H9 (cell line): Measurements from ENCODE around the gene PBX4. TPM values are rescaled to one million over a fixed set of nuclear protein-coding genes. Genes with fewer than 3 reads are reported as not detected.

ENCODE experiments used
- DNase-seq: peaks from one replicate; pipeline ENCODE4 v3.0.0-alpha.2; 2017
- H2AFZ ChIP-seq: one replicate; pipeline ENCODE4 v1.6.1; 2013; ENCODE audit warnings: mild to moderate bottlenecking, low read length, control low read depth, moderate library complexity
- H2AK5ac ChIP-seq: 2 replicates; pipeline ENCODE4 v1.6.1; 2013; ENCODE audit warnings: low read length, control low read depth, mixed read lengths; ENCODE audit not compliant: insufficient read length
- H2BK120ac ChIP-seq: one replicate; pipeline ENCODE4 v1.6.1; 2013; ENCODE audit warnings: low read depth, mild to moderate bottlenecking, low read length, control low read depth, inconsistent platforms; ENCODE audit not compliant: poor library complexity, severe bottlenecking
- H2BK12ac ChIP-seq: 2 replicates; pipeline ENCODE4 v1.6.1; 2013; ENCODE audit warnings: low read length, control low read depth, mixed read lengths, low read depth; ENCODE audit not compliant: insufficient read length
- H2BK15ac ChIP-seq: 2 replicates; pipeline ENCODE4 v1.6.1; 2013; ENCODE audit warnings: low read depth, low read length, control low read depth
- H2BK20ac ChIP-seq: one replicate; pipeline ENCODE4 v1.6.1; 2013; ENCODE audit warnings: low read depth, mild to moderate bottlenecking, low read length, control low read depth, inconsistent platforms; ENCODE audit not compliant: poor library complexity, severe bottlenecking
- H2BK5ac ChIP-seq: 2 replicates; pipeline ENCODE4 v1.6.1; 2013; ENCODE audit warnings: low read length, control low read depth, mixed read lengths; ENCODE audit not compliant: insufficient read length
- H3K14ac ChIP-seq: 2 replicates; pipeline ENCODE4 v1.6.1; 2013; ENCODE audit warnings: low read length, control low read depth; ENCODE audit not compliant: insufficient read depth
- H3K18ac ChIP-seq: 2 replicates; pipeline ENCODE4 v1.6.1; 2013; ENCODE audit warnings: low read depth, mild to moderate bottlenecking, mixed read lengths, low read length, control low read depth; ENCODE audit not compliant: insufficient read length
- H3K23ac ChIP-seq: 2 replicates; pipeline ENCODE4 v1.6.1; 2013; ENCODE audit warnings: low read length, control low read depth, mixed read lengths, low read depth; ENCODE audit not compliant: insufficient read length
- H3K23me2 ChIP-seq: 2 replicates; pipeline ENCODE4 v1.6.1; 2013; ENCODE audit warnings: low read depth, mild to moderate bottlenecking, mixed read lengths, low read length, control low read depth; ENCODE audit not compliant: insufficient read length, poor library complexity, severe bottlenecking
- H3K27ac ChIP-seq: 2 replicates; pipeline ENCODE4 v1.5.1; 2013; ENCODE audit warnings: low read length, control low read depth, mixed read lengths, low read depth; ENCODE audit not compliant: insufficient read length
- H3K27me3 ChIP-seq: 2 replicates; pipeline ENCODE4 v1.6.1; 2013; ENCODE audit warnings: low read length, control low read depth, inconsistent platforms; ENCODE audit not compliant: insufficient read depth
- H3K4ac ChIP-seq: 2 replicates; pipeline ENCODE4 v1.6.1; 2013; ENCODE audit warnings: low read depth, mild to moderate bottlenecking, control low read depth, inconsistent platforms, low read length, moderate library complexity
- H3K4me1 ChIP-seq: 2 replicates; pipeline ENCODE4 v1.6.1; 2013; ENCODE audit warnings: low read length, control low read depth, inconsistent platforms; ENCODE audit not compliant: insufficient read depth
- H3K4me2 ChIP-seq: 2 replicates; pipeline ENCODE4 v1.6.1; 2013; ENCODE audit warnings: low read length, control low read depth, mixed read lengths; ENCODE audit not compliant: insufficient read length, insufficient read depth
- H3K56ac ChIP-seq: 2 replicates; pipeline ENCODE4 v1.6.1; 2013; ENCODE audit warnings: low read depth, mild to moderate bottlenecking, mixed read lengths, low read length, control low read depth; ENCODE audit not compliant: insufficient read length
- H3K79me1 ChIP-seq: 2 replicates; pipeline ENCODE4 v1.6.1; 2013; ENCODE audit warnings: low read depth, mild to moderate bottlenecking, moderate library complexity, low read length, control low read depth, inconsistent platforms; ENCODE audit not compliant: insufficient read depth, poor library complexity, severe bottlenecking
- H3K79me2 ChIP-seq: 2 replicates; pipeline ENCODE4 v1.6.1; 2013; ENCODE audit warnings: low read length, control low read depth, inconsistent platforms; ENCODE audit not compliant: insufficient read depth
- H3K9ac ChIP-seq: 2 replicates; pipeline ENCODE4 v1.6.1; 2013; ENCODE audit warnings: low read length, control low read depth, mixed read lengths; ENCODE audit not compliant: insufficient read length; ENCODE audit errors: extremely low read depth
- H3K9me3 ChIP-seq: one replicate; pipeline ENCODE4 v1.6.1; 2013; ENCODE audit warnings: low read depth, low read length, inconsistent platforms; ENCODE audit not compliant: control insufficient read depth
- H3T11ph ChIP-seq: one replicate; pipeline ENCODE4 v1.6.1; 2013; ENCODE audit warnings: mild to moderate bottlenecking, low read length, control low read depth, inconsistent platforms
- H4K20me1 ChIP-seq: one replicate; pipeline ENCODE4 v1.6.1; 2013; ENCODE audit not compliant: control insufficient read depth, insufficient read length, insufficient read depth
- H4K5ac ChIP-seq: 2 replicates; pipeline ENCODE4 v1.6.1; 2013; ENCODE audit warnings: low read depth, mild to moderate bottlenecking, mixed read lengths, low read length, control low read depth; ENCODE audit not compliant: insufficient read length
- H4K8ac ChIP-seq: replicated peaks from 2 replicates; pipeline ENCODE4 v1.6.1; 2013; ENCODE audit warnings: low read length, control low read depth, mixed read lengths, low read depth; ENCODE audit not compliant: insufficient read length
- H4K91ac ChIP-seq: 2 replicates; pipeline ENCODE4 v1.6.1; 2013; ENCODE audit warnings: low read depth, mild to moderate bottlenecking, moderate library complexity, mixed read lengths, low read length, control low read depth; ENCODE audit not compliant: insufficient read length
- H3K27ac Mint-ChIP-seq, 3 experiments: 2 replicates in 2 of 3; 3 replicates in 1 of 3; pipeline ENCODE4 v1.8.0; 2020 to 2021; ENCODE audit warnings: mixed read lengths in 3 of 3, mild to moderate bottlenecking in 1 of 3, moderate library complexity in 1 of 3
- H3K27me3 Mint-ChIP-seq: 2 replicates; pipeline ENCODE4 v1.8.0; 2021; ENCODE audit warnings: low read depth, mild to moderate bottlenecking, moderate library complexity, mixed read lengths
- H3K36me3 Mint-ChIP-seq, 3 experiments: 2 replicates in 2 of 3; 3 replicates in 1 of 3; pipeline ENCODE4 v1.8.0; 2020 to 2021; ENCODE audit warnings: low read depth in 3 of 3, mixed read lengths in 3 of 3; ENCODE audit not compliant: insufficient read depth in 1 of 3
- H3K4me1 Mint-ChIP-seq, 2 experiments: 2 replicates each; pipeline ENCODE4 v1.8.0; 2020; ENCODE audit warnings: mixed read lengths in 2 of 2
- H3K4me3 Mint-ChIP-seq, 2 experiments: 2 replicates in 1 of 2; 3 replicates in 1 of 2; pipeline ENCODE4 v1.8.0; 2020 to 2021; ENCODE audit warnings: mild to moderate bottlenecking in 2 of 2, mixed read lengths in 2 of 2, moderate library complexity in 1 of 2
- H3K9me3 Mint-ChIP-seq, 2 experiments: 2 replicates in 1 of 2; 3 replicates in 1 of 2; pipeline ENCODE4 v1.8.0; 2020; ENCODE audit warnings: mild to moderate bottlenecking in 2 of 2, mixed read lengths in 2 of 2, moderate library complexity in 1 of 2
- CTCF ChIP-seq: fragments of 200-600 bp; sonication (generic); conservative IDR thresholded peaks from 3 replicates; pipeline ENCODE4 v1.8.0; 2021; ENCODE audit warnings: antibody characterized with exemption, mild to moderate bottlenecking
- WGBS: extraction: QIAGEN DNeasy Blood & Tissue Kit; methylation state at CpG from one replicate; pipeline ENCODE4 v1.1.7; 2013; ENCODE audit warnings: missing lambda C conversion rate, low lambda C conversion rate, mixed read lengths; ENCODE audit not compliant: insufficient read length; ENCODE audit errors: extremely low coverage; 5-methylcytosine and 5-hydroxymethylcytosine counted together
- total RNA-seq: library from RNA; stranded (reverse); gene quantifications from 2 replicates; pipeline ENCODE4 v1.2.1, GENCODE V29; 2021

The PBX4 gene
- total RNA-seq, 1 experiment from 2014 or later: 3.3 TPM

DNA sequence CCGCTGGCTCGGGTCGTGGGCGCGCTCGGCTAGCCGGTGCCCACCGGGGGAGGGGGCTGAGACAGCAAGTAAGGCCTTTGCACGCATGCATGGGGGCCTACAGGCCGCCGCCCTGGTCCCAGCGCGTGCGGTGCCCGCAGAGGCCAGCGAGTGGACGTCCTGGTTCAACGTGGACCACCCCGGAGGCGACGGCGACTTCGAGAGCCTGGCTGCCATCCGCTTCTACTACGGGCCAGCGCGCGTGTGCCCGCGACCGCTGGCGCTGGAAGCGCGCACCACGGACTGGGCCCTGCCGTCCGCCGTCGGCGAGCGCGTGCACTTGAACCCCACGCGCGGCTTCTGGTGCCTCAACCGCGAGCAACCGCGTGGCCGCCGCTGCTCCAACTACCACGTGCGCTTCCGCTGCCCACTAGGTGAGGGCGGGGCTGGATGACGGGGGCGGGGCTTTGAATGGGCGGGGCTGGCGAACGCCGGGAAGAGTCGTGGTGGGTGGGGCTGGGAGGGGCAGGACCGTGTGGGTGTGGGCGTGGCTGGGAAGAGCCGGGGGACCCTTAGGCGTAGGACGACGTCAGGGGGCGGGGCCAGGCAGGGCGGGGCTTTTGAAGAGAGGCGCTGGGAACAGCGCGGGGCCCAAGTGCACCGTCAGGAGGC, 78.3 kb downstream of the PBX4 start:
- WGBS: no CpG with 5 or more reads among the region's 74 CpGs
- Histone ChIP-seq H2AFZ (no peak overlapping the region), H3K79me1 (no peaks in the 10 kb centered on the region), H3K4me1 (no peaks in the 10 kb centered on the region), H3K23ac (no peak overlapping the region), H2BK20ac (no peak overlapping the region), H2BK5ac (no peak overlapping the region), H3K27me3 (peaks cover 2% of the 10 kb centered on the region; the same call in 1 of the 2 replicates), H4K5ac (no peak overlapping the region), H3K23me2 (peaks cover 14% of the 10 kb centered on the region), H2BK15ac (no peak overlapping the region), H3K79me2 (no peaks in the 10 kb centered on the region), H3K56ac (no peak overlapping the region), H4K20me1 (no peaks in the 10 kb centered on the region), H3K4me2 (peak overlapping the region; percentile 74), H3K27ac (no peak overlapping the region), H3K14ac (no peak overlapping the region), H3T11ph (no peak overlapping the region), H2AK5ac (no peak overlapping the region), H2BK12ac (no peak overlapping the region), H2BK120ac (no peak overlapping the region), H3K4ac (no peak overlapping the region), H4K8ac (no peak overlapping the region), H3K9me3 (no peaks in the 10 kb centered on the region), H3K18ac (no peak overlapping the region), H4K91ac (no peak overlapping the region), H3K9ac (no peak overlapping the region)
- no peak for TF ChIP-seq CTCF
- H3K27ac Mint-ChIP-seq: peak overlapping the region in 1 of 3 experiments; percentile 70; a peak in 1 of 7 replicates
- H3K9me3 Mint-ChIP-seq: no peaks in the 10 kb centered on the region; a peak in 1 of 5 replicates
- H3K4me3 Mint-ChIP-seq: peak overlapping the region; percentile 33 to 44; a peak in 2 of 5 replicates
- H3K27me3 Mint-ChIP-seq: peaks cover 25% of the 10 kb centered on the region
- H3K36me3 Mint-ChIP-seq: peaks cover 2 to 4% (median 2%) of the 10 kb centered on the region in 3 experiments; a peak in 4 of 7 replicates
- H3K4me1 Mint-ChIP-seq: peaks cover 7 to 15% of the 10 kb centered on the region in 2 experiments
- peak; percentile 94 for DNase-seq
